Neural cell (in vitro differentiated cells): ENCODE data around the gene VAV3.

ENCODE experiments used
- EP300 ChIP-seq: fragments of 450-650 bp; conservative IDR thresholded peaks from 2 replicates; pipeline ENCODE4 v1.6.1; 2014; ENCODE audit warnings: antibody characterized with exemption, mild to moderate bottlenecking, moderate library complexity; ENCODE audit not compliant: poor library complexity, severe bottlenecking
- EZH2 ChIP-seq: fragments of 200-600, 300-800 bp; shearing (Covaris generic), sonication (generic); IDR thresholded peaks from 2 replicates; pipeline ENCODE4 v1.6.1; 2014; ENCODE audit warnings: antibody characterized with exemption, low read length, borderline replicate concordance, mild to moderate bottlenecking; ENCODE audit not compliant: insufficient read depth, poor library complexity, severe bottlenecking
- POLR2AphosphoS5 ChIP-seq: IDR thresholded peaks from 2 replicates; pipeline ENCODE4 v1.6.1; 2012
- RAD21 ChIP-seq: fragments of 450-650 bp; conservative IDR thresholded peaks from 2 replicates; pipeline ENCODE4 v1.6.1; 2014; ENCODE audit warnings: antibody characterized with exemption, mild to moderate bottlenecking, moderate library complexity
- SMC3 ChIP-seq: fragments of 450-650 bp; conservative IDR thresholded peaks from 2 replicates; pipeline ENCODE4 v1.6.1; 2014; ENCODE audit warnings: antibody characterized with exemption, mild to moderate bottlenecking, moderate library complexity; ENCODE audit not compliant: poor library complexity
- TAF1 ChIP-seq: IDR thresholded peaks from 2 replicates; pipeline ENCODE4 v1.6.1; 2012; ENCODE audit warnings: low read depth
- TF ChIP-seq, protein P1 (sequence below): fragments of 450-650 bp; IDR thresholded peaks from 2 replicates; pipeline ENCODE4 v1.5.1; 2014; ENCODE audit warnings: antibody characterized with exemption, mild to moderate bottlenecking, moderate library complexity; ENCODE audit not compliant: poor library complexity, severe bottlenecking

DNA sequence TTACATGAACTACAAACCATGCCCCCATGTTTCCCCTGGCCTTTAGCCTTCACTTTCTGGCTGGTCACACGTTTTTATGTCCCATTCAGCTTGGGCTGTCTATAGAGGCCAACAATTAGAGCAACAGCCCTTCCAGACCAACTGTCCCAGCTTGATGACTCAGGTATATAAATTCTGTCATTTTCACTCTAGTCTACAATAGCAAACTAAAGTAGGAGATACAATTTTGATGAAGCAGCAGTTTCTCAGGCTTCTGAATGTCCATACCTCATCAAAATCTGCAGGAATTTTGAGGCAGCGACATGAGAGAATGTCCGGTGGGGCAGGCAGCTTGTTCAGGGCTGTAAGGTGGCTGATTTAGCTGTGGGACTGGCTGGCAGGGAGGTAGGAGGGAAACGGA lies 45.6 kb upstream of the VAV3 start:
- TF ChIP-seq, protein P1, sequence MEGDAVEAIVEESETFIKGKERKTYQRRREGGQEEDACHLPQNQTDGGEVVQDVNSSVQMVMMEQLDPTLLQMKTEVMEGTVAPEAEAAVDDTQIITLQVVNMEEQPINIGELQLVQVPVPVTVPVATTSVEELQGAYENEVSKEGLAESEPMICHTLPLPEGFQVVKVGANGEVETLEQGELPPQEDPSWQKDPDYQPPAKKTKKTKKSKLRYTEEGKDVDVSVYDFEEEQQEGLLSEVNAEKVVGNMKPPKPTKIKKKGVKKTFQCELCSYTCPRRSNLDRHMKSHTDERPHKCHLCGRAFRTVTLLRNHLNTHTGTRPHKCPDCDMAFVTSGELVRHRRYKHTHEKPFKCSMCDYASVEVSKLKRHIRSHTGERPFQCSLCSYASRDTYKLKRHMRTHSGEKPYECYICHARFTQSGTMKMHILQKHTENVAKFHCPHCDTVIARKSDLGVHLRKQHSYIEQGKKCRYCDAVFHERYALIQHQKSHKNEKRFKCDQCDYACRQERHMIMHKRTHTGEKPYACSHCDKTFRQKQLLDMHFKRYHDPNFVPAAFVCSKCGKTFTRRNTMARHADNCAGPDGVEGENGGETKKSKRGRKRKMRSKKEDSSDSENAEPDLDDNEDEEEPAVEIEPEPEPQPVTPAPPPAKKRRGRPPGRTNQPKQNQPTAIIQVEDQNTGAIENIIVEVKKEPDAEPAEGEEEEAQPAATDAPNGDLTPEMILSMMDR: no peak
- TF ChIP-seq SMC3: no peak
- no peak for TF ChIP-seq RAD21
- no peak for TF ChIP-seq TAF1
- no peak for TF ChIP-seq POLR2AphosphoS5
- no peak for TF ChIP-seq EZH2
- no peak for TF ChIP-seq EP300
